CD4-positive, alpha-beta T cell treated with Interleukin-17A for 4 hours (primary cell): ENCODE results near the gene MACROD2.
"Not testable (repeated sequence)": the region's sequence is repeated elsewhere in the genome, so short reads cannot be mapped to it uniquely, and the experiment has no call there.

Experiments
- DNase-seq: peaks from one replicate; pipeline ENCODE4 v3.0.0-alpha.2; 2020; ENCODE audit warnings: mixed read lengths

The MACROD2 gene

GRCh38 chr20:15146948-15147347, 1151.6 kb downstream of the MACROD2 start:
- DNase-seq: no peak

- DNase-seq: no peak
Observed at GRCh38 chr20:15154070-15154469, 1158.8 kb downstream of the MACROD2 start.

- DNase-seq: no peak
Observed at GRCh38 chr20:15155848-15156401, 1160.6 kb downstream of the MACROD2 start.

- no peak for DNase-seq
Observed at GRCh38 chr20:15158533-15158932, 1163.2 kb downstream of the MACROD2 start.

GRCh38 chr20:15162079-15162647, 1166.8 kb downstream of the MACROD2 start:
- no peak for DNase-seq

- no peak for DNase-seq
Observed at GRCh38 chr20:15163632-15164031, 1168.3 kb downstream of the MACROD2 start.

GRCh38 chr20:15164726-15165125, 1169.4 kb downstream of the MACROD2 start:
- DNase-seq: no peak

- DNase-seq: no peak
Observed at GRCh38 chr20:15166744-15167143, 1171.4 kb downstream of the MACROD2 start.

- no peak for DNase-seq
Observed at GRCh38 chr20:15171016-15171415, 1175.7 kb downstream of the MACROD2 start.

GRCh38 chr20:15176929-15177328, 1181.6 kb downstream of the MACROD2 start:
- no peak for DNase-seq

GRCh38 chr20:15178581-15178980, 1183.3 kb downstream of the MACROD2 start:
- DNase-seq: no peak

GRCh38 chr20:15179381-15179780, 1184.1 kb downstream of the MACROD2 start:
- DNase-seq: no peak

- DNase-seq: no peak
Observed at GRCh38 chr20:15179781-15180180, 1184.5 kb downstream of the MACROD2 start.

GRCh38 chr20:15185322-15185721, 1190.0 kb downstream of the MACROD2 start:
- DNase-seq: no peak

- no peak for DNase-seq
Observed at GRCh38 chr20:15185913-15186312, 1190.6 kb downstream of the MACROD2 start.

GRCh38 chr20:15187612-15188011, 1192.3 kb downstream of the MACROD2 start:
- DNase-seq: no peak

GRCh38 chr20:15188415-15188814, 1193.1 kb downstream of the MACROD2 start:
- no peak for DNase-seq

- no peak for DNase-seq
Observed at GRCh38 chr20:15191082-15191723, 1195.9 kb downstream of the MACROD2 start.

- DNase-seq: no peak
Observed at GRCh38 chr20:15195378-15195777, 1200.1 kb downstream of the MACROD2 start.

- DNase-seq: no peak
Observed at GRCh38 chr20:15196547-15197255, 1201.4 kb downstream of the MACROD2 start.

GRCh38 chr20:15198017-15198416, 1202.7 kb downstream of the MACROD2 start:
- DNase-seq: not testable (repeated sequence)

- no peak for DNase-seq
Observed at GRCh38 chr20:15199698-15200097, 1204.4 kb downstream of the MACROD2 start.

- DNase-seq: no peak
Observed at GRCh38 chr20:15200147-15200565, 1204.8 kb downstream of the MACROD2 start.

- no peak for DNase-seq
Observed at GRCh38 chr20:15201602-15202001, 1206.3 kb downstream of the MACROD2 start.
